ENCODE measurements around the gene TMEM59L. TPM values are rescaled to one million over a fixed set of nuclear protein-coding genes. Genes with fewer than 3 reads are reported as not detected.

TMEM59L gene
- total and polyA plus RNA-seq, 2 of the 13 experiments (the other 11 are each of a cell fraction or from before 2014, with no cell fraction given) = 0.97 to 5.5 TPM

- no peak for TF ChIP-seq GLMP (CRISPR knock-in tag; IDR thresholded peaks at IDR 0.05; ENCODE audit: borderline replicate concordance)
- TF ChIP-seq ZNF530 (CRISPR knock-in tag; IDR thresholded peaks at IDR 0.05; ENCODE audit: low read depth) = peak; percentile 84; the same call in 1 of the 2 replicates
- TF ChIP-seq RBM22 (optimal IDR thresholded peaks at IDR 0.05; ENCODE audit: low read length) = no peak
- no peak for TF ChIP-seq CREB1 (IDR thresholded peaks at IDR 0.05)
- TF ChIP-seq CREB1 (CRISPR knock-in tag; IDR thresholded peaks at IDR 0.05) = no peak
- TF ChIP-seq RFX1 (IDR thresholded peaks at IDR 0.05) = no peak
- TF ChIP-seq KLF9 (CRISPR knock-in tag; IDR thresholded peaks at IDR 0.05; ENCODE audit: low read depth) = no peak
- no peak; the same call in 1 of the 2 replicates for TF ChIP-seq ZNF784 (CRISPR knock-in tag; IDR thresholded peaks at IDR 0.05; ENCODE audit: borderline replicate concordance)
- no peak for TF ChIP-seq MBD4 (IDR thresholded peaks at IDR 0.05; ENCODE audit: borderline replicate concordance, low read length)
- TF ChIP-seq ZNF839 (CRISPR knock-in tag; IDR thresholded peaks at IDR 0.05; ENCODE audit: borderline replicate concordance) = peak; percentile 88; the same call in 1 of the 2 replicates
- TF ChIP-seq ZNF274 (CRISPR knock-in tag; IDR thresholded peaks at IDR 0.05) = peak; percentile 98
- TF ChIP-seq FOXP4 (CRISPR knock-in tag; IDR thresholded peaks at IDR 0.05) = no peak
- TF ChIP-seq TFDP2 (CRISPR knock-in tag; IDR thresholded peaks at IDR 0.05) = peak; percentile 92
- TF ChIP-seq POLR2AphosphoS5 (IDR thresholded peaks at IDR 0.05; ENCODE audit: low read depth, low read length) = no peak; the same call in 1 of the 2 replicates
- TF ChIP-seq ASH2L (IDR thresholded peaks at IDR 0.05; ENCODE audit: insufficient read length, low read depth, low read length) = no peak
- peak; percentile 75; the same call in 1 of the 2 replicates for TF ChIP-seq ZC3H4 (CRISPR knock-in tag; IDR thresholded peaks at IDR 0.05; ENCODE audit: borderline replicate concordance)
- peak; percentile 48; the same call in 1 of the 2 replicates for TF ChIP-seq KMT2A (CRISPR knock-in tag; IDR thresholded peaks at IDR 0.05)
- no peak for TF ChIP-seq SIN3B (IDR thresholded peaks at IDR 0.05; ENCODE audit: low read length)
- no peak for TF ChIP-seq MED8 (CRISPR knock-in tag; IDR thresholded peaks at IDR 0.05; ENCODE audit: insufficient replicate concordance)
- TF ChIP-seq ATF5 (CRISPR knock-in tag; IDR thresholded peaks at IDR 0.05; ENCODE audit: low read depth) = peak; percentile 89
- TF ChIP-seq IKZF1 (IDR thresholded peaks at IDR 0.05) = no peak
- peak; percentile 78; the same call in 1 of the 2 replicates for TF ChIP-seq CBX5 (CRISPR knock-in tag; IDR thresholded peaks at IDR 0.05; ENCODE audit: borderline replicate concordance)
- peak; percentile 57 for TF ChIP-seq SAP130 (CRISPR knock-in tag; IDR thresholded peaks at IDR 0.05; ENCODE audit: low read depth)
- peak; percentile 95 for TF ChIP-seq EEA1 (CRISPR knock-in tag; IDR thresholded peaks at IDR 0.05; ENCODE audit: borderline replicate concordance)
- no peak for TF ChIP-seq SIX1 (CRISPR knock-in tag; IDR thresholded peaks at IDR 0.05; ENCODE audit: borderline replicate concordance)
Observed at GRCh38 chr19:18589380-18590272, 23.0 kb upstream of the TMEM59L start (continued).
